ENCODE measurements around the gene KCNJ11. TPM values are rescaled to one million over a fixed set of nuclear protein-coding genes. Genes with fewer than 3 reads are reported as not detected.
A peak's percentile ranks its signal among the peaks of the same experiment; 100 is the strongest.

The KCNJ11 gene
- total and polyA plus RNA-seq, 2 of the 13 experiments (the other 11 are each of a cell fraction or from before 2014, with no cell fraction given), result 0.38 to 1.6 TPM

- TF ChIP-seq ZIK1 (CRISPR knock-in tag; IDR thresholded peaks at IDR 0.05; ENCODE audit: borderline replicate concordance, low read depth), result no peak
- TF ChIP-seq RAD51 (IDR thresholded peaks at IDR 0.05; ENCODE audit: borderline replicate concordance), result no peak
- no peak for TF ChIP-seq ATAD3A (CRISPR knock-in tag; IDR thresholded peaks at IDR 0.05)
- no peak for TF ChIP-seq SRSF4 (IDR thresholded peaks at IDR 0.05; ENCODE audit: low read depth, low read length, poor library complexity, severe bottlenecking)
- TF ChIP-seq AHDC1 (CRISPR knock-in tag; IDR thresholded peaks at IDR 0.05; ENCODE audit: borderline replicate concordance), result 0 out of 2 replicates have a peak, but pooled peaks have one; percentile 26
- TF ChIP-seq ZNF670 (CRISPR knock-in tag; IDR thresholded peaks at IDR 0.05; ENCODE audit: borderline replicate concordance), result no peak
- TF ChIP-seq ZFAT (CRISPR knock-in tag; conservative IDR thresholded peaks at IDR 0.05), result no peak
- no peak for TF ChIP-seq REXO4 (CRISPR knock-in tag; IDR thresholded peaks at IDR 0.05; ENCODE audit: borderline replicate concordance)
- no peak for TF ChIP-seq ZNF841 (CRISPR knock-in tag; IDR thresholded peaks at IDR 0.05; ENCODE audit: borderline replicate concordance)
- no peak for TF ChIP-seq ZNF772 (CRISPR knock-in tag; IDR thresholded peaks at IDR 0.05)
- TF ChIP-seq ZNF138 (CRISPR knock-in tag; IDR thresholded peaks at IDR 0.05; ENCODE audit: low read depth), result no peak
- no peak for TF ChIP-seq AHR (CRISPR knock-in tag; IDR thresholded peaks at IDR 0.05)
- TF ChIP-seq SMAD3 (CRISPR knock-in tag; IDR thresholded peaks at IDR 0.05), result no peak
- no peak for TF ChIP-seq ZNF512B (CRISPR knock-in tag; IDR thresholded peaks at IDR 0.05; ENCODE audit: borderline replicate concordance)
- no peak for TF ChIP-seq ZSCAN25 (CRISPR knock-in tag; IDR thresholded peaks at IDR 0.05)
- TF ChIP-seq ETS1 (CRISPR knock-in tag; IDR thresholded peaks at IDR 0.05), result no peak
- TF ChIP-seq HHEX (CRISPR knock-in tag; IDR thresholded peaks at IDR 0.05), result no peak
- no peak for TF ChIP-seq HINFP (CRISPR knock-in tag; IDR thresholded peaks at IDR 0.05; ENCODE audit: low read depth)
- no peak for TF ChIP-seq ZNF720 (CRISPR knock-in tag; IDR thresholded peaks at IDR 0.05)
Measured at GRCh38 chr11:17423533-17424310, 35.3 kb upstream of the KCNJ11 start (continued).
